ENCODE results near the gene MPZ. TPM values are rescaled to one million over a fixed set of nuclear protein-coding genes. Genes with fewer than 3 reads are reported as not detected.

Gene MPZ
- total RNA-seq, 2 experiments from 2014 or later: 2.8 to 3.3 TPM

GRCh38 chr1:161274874-161275273 is 34.9 kb downstream of the MPZ start:
- no peak for ATAC-seq
- H3K9me3 Mint-ChIP-seq: no peaks in the 10 kb centered on the region
- no peak overlapping the region for H3K27ac Mint-ChIP-seq
- ChIA-PET CTCF (interaction anchor here (2.0 kb wide), 1 partner anchor 16 kb away, joined by 7 read pairs; no protein-coding TSS in a partner anchor), POLR2A (no interaction called here)
- H3K4me3 Mint-ChIP-seq: no peak overlapping the region
- DNase-seq: no peak
- H3K4me1 Mint-ChIP-seq (ENCODE audit: low read depth): no peaks in the 10 kb centered on the region
- peaks cover 6% of the 10 kb centered on the region for H3K27me3 Mint-ChIP-seq
- no peak for TF ChIP-seq CTCF (IDR thresholded peaks at IDR 0.05)
- intact Hi-C loops (cut with micrococcal nuclease): no loop called here
- no peaks in the 10 kb centered on the region for H3K36me3 Mint-ChIP-seq (ENCODE audit: low read depth)

GRCh38 chr1:161273402-161273801 is 36.4 kb downstream of the MPZ start:
- CTCF ChIA-PET: interaction anchor here (0.8 to 1.0 kb wide), 2 partner anchors 15 to 109 kb away, joined by 3 read pairs; no protein-coding TSS in a partner anchor

GRCh38 chr1:161267321-161267720 is 42.4 kb downstream of the MPZ start:
- intact Hi-C loops (cut with micrococcal nuclease): no loop called here
- no peak for DNase-seq
- Mint-ChIP-seq H3K9me3 (no peaks in the 10 kb centered on the region), H3K4me1 (ENCODE audit: low read depth) (no peaks in the 10 kb centered on the region), H3K27ac (no peak overlapping the region), H3K4me3 (no peak overlapping the region), H3K27me3 (peaks cover 10% of the 10 kb centered on the region), H3K36me3 (ENCODE audit: low read depth) (no peaks in the 10 kb centered on the region)
- no peak for ATAC-seq
- ChIA-PET POLR2A (no interaction called here), CTCF (no interaction called here)
- no peak for TF ChIP-seq CTCF (IDR thresholded peaks at IDR 0.05)

More at GRCh38 chr1:161273402-161273801, 36.4 kb downstream of the MPZ start:
- POLR2A ChIA-PET: no interaction called here
- H3K9me3 Mint-ChIP-seq: no peaks in the 10 kb centered on the region
- peaks cover 6% of the 10 kb centered on the region for H3K27me3 Mint-ChIP-seq
- H3K27ac Mint-ChIP-seq: no peak overlapping the region
- TF ChIP-seq CTCF (IDR thresholded peaks at IDR 0.05): no peak
- H3K4me3 Mint-ChIP-seq: no peak overlapping the region
- DNase-seq (no peak), ATAC-seq (no peak)
- no peaks in the 10 kb centered on the region for H3K4me1 Mint-ChIP-seq (ENCODE audit: low read depth)
- H3K36me3 Mint-ChIP-seq (ENCODE audit: low read depth): no peaks in the 10 kb centered on the region
- intact Hi-C loops (cut with micrococcal nuclease): no loop called here

GRCh38 chr1:161266836-161267235 is 42.9 kb downstream of the MPZ start:
- Mint-ChIP-seq H3K36me3 (ENCODE audit: low read depth) (no peaks in the 10 kb centered on the region), H3K27me3 (peaks cover 10% of the 10 kb centered on the region), H3K9me3 (no peaks in the 10 kb centered on the region), H3K4me1 (ENCODE audit: low read depth) (no peaks in the 10 kb centered on the region), H3K27ac (no peak overlapping the region), H3K4me3 (no peak overlapping the region)
- DNase-seq (no peak), ATAC-seq (no peak)
- TF ChIP-seq CTCF (IDR thresholded peaks at IDR 0.05): no peak
- CTCF ChIA-PET: interaction anchor here (1.3 to 1.7 kb wide), 2 partner anchors 24 to 115 kb away, joined by 3 to 7 read pairs; no protein-coding TSS in a partner anchor
- intact Hi-C loops (cut with micrococcal nuclease): no loop called here
- POLR2A ChIA-PET: no interaction called here

GRCh38 chr1:161266202-161266601 is 43.6 kb downstream of the MPZ start:
- peaks cover 15% of the 10 kb centered on the region for H3K27me3 Mint-ChIP-seq

More at GRCh38 chr1:161266202-161266601, 43.6 kb downstream of the MPZ start:
- H3K4me1 Mint-ChIP-seq (ENCODE audit: low read depth): no peaks in the 10 kb centered on the region
- no peak overlapping the region for H3K27ac Mint-ChIP-seq
- no peak for ATAC-seq
- no peak overlapping the region for H3K4me3 Mint-ChIP-seq
- POLR2A ChIA-PET: interaction anchor here (0.6 kb wide), 1 partner anchor 78 kb away, joined by 5 read pairs; no protein-coding TSS in a partner anchor
- no peak for DNase-seq
- CTCF ChIA-PET: interaction anchor here (1.3 to 1.7 kb wide), 2 partner anchors 25 to 116 kb away, joined by 3 to 7 read pairs; no protein-coding TSS in a partner anchor
- no peaks in the 10 kb centered on the region for H3K36me3 Mint-ChIP-seq (ENCODE audit: low read depth)
- no peaks in the 10 kb centered on the region for H3K9me3 Mint-ChIP-seq
- intact Hi-C loops (cut with micrococcal nuclease): no loop called here
- TF ChIP-seq CTCF (IDR thresholded peaks at IDR 0.05): no peak
